ENCODE results near the gene CYP2A13.
"Not testable (repeated sequence)": the region's sequence is repeated elsewhere in the genome, so short reads cannot be mapped to it uniquely, and the experiment has no call there.

CYP2A13 gene

GRCh38 chr19:41120929-41121911 is 33.0 kb downstream of the CYP2A13 start:
- not testable (repeated sequence) for DNase-seq

GRCh38 chr19:41122846-41123245 is 34.6 kb downstream of the CYP2A13 start:
- not testable (repeated sequence) for DNase-seq

- DNase-seq, result no peak
Measured at GRCh38 chr19:41123716-41124294, 35.6 kb downstream of the CYP2A13 start.

- not testable (repeated sequence) for DNase-seq
Measured at GRCh38 chr19:41126765-41127203, 38.5 kb downstream of the CYP2A13 start.

GRCh38 chr19:41127362-41127761 is 39.1 kb downstream of the CYP2A13 start:
- DNase-seq, result not testable (repeated sequence)

- peak; percentile 33 for DNase-seq
Measured at GRCh38 chr19:41127801-41128300, 39.6 kb downstream of the CYP2A13 start.

- no peak for DNase-seq
Measured at GRCh38 chr19:41128692-41129091, 40.4 kb downstream of the CYP2A13 start.

- no peak for DNase-seq
Measured at GRCh38 chr19:41131186-41131585, 42.9 kb downstream of the CYP2A13 start.

- no peak for DNase-seq
Measured at GRCh38 chr19:41133260-41133659, 45.0 kb downstream of the CYP2A13 start.

- no peak for DNase-seq
Measured at GRCh38 chr19:41134616-41135015, 46.4 kb downstream of the CYP2A13 start.

GRCh38 chr19:41135390-41136384 is 47.4 kb downstream of the CYP2A13 start:
- not testable (repeated sequence) for DNase-seq

- DNase-seq, result no peak
Measured at GRCh38 chr19:41136636-41137455, 48.6 kb downstream of the CYP2A13 start.

- DNase-seq, result peak; percentile 44
Measured at GRCh38 chr19:41144403-41144802, 56.2 kb downstream of the CYP2A13 start.
